HG02678 (cell line): Measurements from ENCODE around the gene BHLHE23.

Experiments
- ATAC-seq: cut with Tn5 transposase; IDR thresholded peaks from one replicate; pipeline ENCODE4 v1.9.1; 2021; ENCODE audit warnings: mild to moderate bottlenecking, moderate library complexity; ENCODE audit not compliant: unreplicated experiment

Gene BHLHE23

DNA sequence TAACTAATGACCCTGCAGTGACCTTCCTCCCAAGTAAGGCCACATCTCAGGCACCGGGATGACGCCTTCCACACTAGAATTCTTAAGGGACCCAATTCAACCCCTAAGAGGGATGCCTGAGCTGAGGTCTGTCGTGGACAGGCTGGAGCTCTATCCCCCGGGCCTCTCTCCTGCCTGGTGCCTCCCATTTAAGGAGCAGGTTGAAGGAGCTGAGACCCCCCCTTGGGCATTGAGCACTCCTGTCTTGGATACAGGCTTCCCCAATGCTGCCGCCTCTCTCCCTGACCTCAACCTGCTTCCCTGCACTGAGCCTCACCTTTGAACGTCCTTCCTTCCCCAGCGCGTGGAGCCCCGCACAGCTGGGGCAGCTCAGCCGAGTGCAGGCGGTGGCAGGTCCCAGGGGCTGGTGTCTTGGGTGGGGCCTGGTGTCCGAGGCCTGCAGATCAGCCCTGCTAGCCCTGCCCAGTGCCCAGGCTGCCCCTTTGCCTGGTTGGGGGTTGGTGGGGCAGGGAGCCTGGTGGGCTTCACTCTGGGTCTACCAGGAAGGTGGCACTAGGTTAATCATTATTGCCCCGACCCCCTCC is 19.9 kb upstream of the BHLHE23 start:
- no peak for ATAC-seq

DNA sequence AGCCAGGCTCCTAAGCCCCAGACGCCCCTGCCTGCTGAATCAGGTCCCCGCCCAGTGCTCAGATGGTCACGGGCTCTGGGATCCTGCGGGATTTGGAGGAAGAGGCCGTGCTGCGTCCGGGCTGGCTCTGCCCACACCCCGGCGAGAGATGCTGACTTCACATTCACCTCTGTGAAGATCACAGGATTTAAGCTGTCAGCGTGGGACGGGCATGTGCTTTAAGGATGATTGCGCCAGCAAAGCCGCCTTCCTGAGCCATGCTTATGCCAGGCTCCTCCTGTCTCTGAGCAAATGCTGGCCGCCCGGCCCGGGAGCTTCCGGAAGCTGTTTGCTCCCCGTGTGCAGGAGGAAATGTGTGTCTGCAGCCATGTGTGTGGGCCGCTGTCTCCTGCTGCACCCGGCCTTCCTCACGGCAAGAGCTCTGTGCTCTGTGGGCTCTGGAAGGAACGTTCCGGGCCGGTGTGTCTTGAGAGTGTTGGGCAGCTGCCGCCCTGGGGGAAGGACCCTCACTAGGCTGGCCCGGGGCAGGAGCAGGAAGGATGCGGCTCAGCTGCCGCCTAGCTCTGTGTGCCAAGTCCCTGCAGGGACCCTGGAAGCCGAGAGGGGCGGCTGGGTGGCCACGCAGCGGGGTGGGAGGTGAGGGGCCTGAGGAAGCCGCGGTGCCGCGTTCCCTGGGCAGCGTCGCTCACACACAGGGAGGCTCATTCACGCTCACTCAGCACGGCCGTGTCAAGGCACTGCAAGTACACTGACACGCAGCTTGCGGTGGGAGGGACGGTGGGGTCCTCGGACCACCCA is 19.0 kb upstream of the BHLHE23 start:
- no peak for ATAC-seq

DNA sequence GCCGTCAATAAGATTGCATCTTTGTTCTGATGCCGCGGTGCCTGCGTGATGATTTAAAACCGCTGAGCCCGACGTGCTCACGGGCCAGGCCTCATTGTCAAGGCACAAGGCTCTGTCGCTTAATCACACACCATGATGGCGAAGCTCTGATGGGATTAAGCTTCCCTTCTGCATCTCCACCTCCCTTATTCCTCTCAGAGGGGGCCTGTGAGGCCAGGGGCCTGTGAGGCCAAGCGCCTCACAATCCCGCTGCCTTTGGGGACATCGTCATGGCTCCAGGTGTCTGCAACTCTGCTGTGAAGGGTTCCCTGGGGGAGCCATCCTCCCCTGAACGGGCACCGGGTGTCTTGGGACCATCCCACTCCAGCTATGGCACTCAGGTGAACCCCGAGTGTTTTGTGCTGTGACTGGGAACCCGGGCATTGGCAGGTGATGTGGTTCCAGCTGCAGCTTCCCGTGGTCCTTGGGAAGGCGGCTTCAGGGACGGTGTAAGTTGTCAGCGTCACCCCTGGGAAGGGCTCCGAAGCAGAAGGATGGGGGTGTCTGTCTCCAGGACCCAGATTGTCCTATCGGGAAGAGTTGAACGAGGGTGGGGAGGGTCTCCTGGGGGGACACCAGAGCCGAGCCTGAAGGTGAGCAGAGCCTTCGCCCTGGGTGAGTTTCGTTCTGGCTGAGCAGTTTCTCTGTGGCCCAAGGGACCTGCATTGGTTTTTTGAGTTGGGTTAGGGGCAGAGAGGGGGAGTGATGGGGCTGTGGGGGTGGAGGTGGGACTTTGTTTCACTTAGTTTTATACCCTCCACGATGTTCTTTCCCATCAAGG is 18.0 kb upstream of the BHLHE23 start:
- no peak for ATAC-seq

DNA sequence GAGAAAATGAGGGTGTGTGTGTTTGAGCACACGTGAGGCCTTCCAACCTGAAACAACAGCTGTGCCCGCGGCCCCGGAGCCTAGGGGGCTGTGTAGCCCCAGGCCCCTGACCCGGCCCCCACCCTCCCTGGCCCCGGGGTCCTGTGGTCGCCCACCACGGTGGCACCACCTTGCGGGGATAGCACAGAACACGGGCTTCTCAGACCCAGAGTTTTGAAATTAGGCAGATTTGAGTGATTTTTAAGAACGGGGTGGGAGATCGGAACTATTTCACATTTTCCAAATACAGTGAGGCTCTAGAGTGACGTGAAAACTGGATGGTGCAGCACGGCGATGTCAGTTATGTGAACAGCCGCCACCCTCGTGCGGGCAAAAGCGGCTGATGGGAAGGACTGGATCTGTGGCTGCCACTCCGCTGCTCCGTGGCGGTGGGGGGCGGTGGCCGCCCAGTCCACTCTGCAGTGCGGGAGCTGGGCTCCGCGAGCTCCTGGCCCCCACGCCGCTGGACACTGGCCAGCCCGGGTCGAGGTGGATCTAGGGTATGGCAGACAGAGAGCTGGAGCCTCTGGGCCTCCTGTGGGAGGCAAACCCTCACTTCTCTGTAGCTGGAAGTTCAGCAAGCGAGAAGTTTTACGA is 17.3 kb upstream of the BHLHE23 start:
- ATAC-seq, result no peak

DNA sequence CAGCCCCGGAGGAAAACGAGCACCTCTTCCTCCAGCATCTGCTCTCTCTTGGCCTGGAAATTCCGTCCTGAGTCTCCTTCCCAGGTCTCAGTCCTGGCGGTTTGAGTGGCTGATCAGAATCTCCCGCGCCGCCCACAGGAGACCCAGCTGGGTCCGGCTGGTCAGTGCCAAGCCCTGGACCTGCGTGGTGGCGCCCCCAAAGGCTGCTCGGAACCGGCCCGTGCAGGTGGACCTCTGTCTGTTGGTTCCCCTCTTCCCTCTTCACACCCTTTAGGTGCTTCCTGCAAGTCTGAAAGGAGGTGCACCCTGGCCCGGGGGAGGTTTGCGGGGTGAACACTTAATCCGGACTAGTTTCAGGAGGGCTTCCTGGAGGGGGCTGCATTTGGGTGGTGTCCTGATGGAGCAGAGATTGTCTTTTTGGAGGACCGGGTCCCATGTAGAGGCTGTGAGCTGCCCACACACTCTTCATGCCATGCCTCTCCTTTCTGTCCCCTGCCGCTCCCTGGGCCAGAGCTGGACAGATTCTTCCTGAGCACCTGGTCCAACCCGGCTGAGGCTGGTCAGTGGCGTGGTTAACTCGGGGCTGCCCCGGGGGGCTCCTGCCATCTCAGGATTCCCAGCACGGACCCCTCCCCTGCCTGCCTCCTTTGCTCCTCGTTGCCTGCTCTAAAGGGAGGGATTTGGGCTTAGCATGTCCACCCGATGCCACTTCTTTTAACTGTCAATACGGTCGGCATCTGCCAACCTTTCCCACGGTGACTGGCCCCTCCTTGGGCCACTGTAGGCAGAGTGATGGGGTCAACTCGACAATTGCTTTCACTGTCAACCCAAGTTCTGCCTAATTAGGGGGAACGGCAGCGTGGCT is 16.5 kb upstream of the BHLHE23 start:
- ATAC-seq, result no peak

DNA sequence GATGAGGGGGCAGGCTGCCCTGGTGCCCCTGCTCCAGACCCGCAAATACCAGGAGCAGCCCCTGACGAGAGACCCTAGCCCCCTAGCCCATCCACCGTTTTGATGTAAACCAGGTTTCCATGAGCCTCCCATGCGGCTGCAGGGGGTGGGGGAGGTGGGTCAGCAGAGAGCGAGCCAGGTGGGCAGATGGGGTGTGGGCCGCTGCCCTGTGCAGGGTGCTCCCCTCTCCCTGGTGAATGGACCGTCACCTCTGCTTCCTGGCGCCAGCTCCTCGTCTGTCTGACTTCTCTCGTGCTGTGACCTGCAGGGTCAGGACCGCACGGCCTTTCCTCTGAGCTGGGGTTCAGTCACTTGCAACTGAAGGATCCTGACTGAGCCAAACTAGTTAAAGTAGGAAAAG is 15.7 kb upstream of the BHLHE23 start:
- ATAC-seq, result no peak

DNA sequence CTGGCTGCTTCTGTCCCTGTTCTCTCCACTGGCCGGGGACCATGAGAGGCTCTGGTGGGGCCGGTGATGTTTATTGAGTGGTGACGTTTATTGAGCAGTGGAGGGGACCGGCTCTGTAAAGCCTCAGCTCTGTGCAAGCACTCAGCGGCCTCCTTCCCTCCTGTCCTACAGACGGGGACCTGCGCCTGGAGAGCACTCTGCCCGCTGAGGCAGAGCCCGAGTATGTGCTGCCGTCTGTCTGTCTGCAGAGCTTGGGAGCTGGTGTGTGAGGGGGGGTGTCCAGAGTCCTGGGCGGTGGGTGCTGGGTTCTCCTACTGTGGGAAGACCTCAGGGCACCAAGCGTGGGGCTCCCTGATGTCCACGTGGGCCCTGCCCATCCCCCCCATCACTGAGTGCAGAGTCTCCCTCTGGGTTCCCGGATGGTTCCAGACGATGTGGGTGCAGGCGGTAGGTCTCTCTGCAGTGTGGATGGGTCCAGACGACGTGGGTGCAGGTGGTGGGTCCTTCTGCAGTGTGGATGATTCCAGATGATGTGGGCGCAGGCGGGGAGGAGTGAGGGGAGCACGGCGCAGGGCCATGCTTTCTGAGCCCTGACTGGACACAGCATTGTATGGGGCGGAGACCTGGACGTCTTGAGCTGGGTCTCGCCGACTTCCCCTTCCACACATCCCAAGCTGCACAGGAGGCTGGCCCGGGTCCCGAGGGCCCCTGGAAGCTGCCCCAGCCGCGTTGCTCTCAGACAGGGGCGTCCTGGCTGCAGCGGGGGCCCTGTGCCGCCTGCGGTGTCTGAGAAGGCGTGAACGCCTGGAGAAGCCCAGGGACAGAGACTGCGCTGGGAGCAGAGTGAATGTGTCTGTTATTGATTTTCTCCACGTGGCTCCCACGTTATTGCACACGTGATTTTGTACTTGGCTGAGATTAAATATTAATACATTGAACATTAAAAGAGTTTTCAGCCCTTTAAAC is 14.9 kb upstream of the BHLHE23 start:
- ATAC-seq, result no peak

DNA sequence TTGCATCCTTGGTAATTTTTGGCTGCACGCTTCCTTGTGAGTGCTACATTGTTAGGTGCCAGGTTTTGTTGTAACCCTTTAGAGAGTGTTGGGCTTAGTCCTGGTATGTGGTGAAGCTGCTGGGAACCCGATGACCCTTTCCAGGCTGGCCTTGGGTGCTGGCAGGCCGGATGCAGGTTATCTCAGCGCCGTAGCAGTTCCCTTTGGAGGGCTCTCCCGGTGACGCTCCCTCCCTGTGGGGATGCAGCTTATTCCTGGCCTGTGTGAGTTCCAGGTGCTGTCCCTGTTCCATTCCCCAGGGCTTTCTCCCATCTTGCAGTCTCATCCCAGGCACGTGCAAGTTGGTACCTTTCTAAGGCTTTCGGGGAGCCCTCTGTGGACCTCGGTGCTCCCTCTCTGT is 13.9 kb upstream of the BHLHE23 start:
- ATAC-seq, result no peak

DNA sequence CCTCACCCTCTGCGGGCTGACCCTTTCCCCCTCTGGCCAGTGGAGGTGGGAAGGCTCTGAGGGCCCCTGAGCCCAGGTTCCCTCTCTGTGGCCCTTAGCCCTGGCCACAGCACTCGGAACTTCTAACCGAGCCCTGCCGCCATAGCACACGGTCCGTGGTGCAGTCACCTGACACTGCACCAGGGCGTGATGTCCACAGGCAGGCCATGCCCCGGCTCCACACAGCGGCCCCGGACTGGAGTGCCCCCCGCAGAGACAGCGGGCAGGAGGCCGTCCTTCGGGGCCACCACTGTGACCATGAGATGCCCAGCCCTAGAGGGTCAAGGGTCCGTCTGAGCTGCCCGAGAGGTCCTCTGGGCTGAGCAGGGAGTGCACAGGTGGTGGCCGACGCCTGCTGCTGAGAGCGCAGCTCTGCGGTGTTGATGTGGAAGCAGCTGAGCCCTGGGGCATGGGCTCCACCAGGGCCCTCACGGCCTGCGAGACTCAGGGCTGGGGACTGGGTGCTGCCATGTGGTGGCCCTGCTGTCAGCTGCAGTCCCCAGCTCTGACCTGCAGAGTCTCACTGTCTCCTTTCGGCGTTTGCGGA is 11.2 kb upstream of the BHLHE23 start:
- no peak for ATAC-seq

DNA sequence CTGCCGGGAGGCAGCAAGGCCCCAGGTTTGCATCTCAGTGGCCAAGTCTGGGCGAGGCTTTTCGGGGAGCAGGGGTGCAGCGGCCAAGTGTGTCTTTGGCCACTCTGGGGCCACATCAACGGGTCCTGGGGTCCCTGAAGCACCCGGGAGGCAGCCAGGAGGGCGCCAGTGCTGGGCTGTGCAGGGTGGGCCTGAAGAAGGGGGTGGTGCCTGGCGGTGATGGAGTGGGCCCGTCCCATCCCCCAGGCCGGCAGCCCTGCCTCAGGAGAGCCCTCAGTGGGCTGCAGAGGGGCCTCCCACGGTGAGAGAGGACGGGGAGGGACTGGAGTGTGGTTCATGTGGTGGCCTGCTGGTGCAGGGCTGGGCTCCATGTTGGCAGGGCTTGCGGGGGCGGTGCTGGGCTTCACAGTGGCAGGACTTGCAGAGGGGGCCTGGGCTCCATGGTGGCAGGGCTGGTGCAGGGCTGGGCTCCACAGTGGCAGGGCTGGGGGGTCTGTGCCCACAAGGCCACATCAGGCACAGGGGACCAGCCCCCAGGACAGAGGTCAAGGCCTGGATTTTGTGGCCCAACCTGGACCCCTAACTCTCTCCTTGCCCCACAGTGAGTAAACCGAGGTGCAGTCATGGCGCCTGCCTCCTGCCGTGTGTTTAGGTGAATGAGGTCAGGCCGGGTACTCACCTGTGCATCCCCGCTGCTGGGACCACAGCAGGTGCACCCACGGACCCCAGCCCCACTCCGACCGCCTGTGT is 10.5 kb upstream of the BHLHE23 start:
- ATAC-seq, result no peak

DNA sequence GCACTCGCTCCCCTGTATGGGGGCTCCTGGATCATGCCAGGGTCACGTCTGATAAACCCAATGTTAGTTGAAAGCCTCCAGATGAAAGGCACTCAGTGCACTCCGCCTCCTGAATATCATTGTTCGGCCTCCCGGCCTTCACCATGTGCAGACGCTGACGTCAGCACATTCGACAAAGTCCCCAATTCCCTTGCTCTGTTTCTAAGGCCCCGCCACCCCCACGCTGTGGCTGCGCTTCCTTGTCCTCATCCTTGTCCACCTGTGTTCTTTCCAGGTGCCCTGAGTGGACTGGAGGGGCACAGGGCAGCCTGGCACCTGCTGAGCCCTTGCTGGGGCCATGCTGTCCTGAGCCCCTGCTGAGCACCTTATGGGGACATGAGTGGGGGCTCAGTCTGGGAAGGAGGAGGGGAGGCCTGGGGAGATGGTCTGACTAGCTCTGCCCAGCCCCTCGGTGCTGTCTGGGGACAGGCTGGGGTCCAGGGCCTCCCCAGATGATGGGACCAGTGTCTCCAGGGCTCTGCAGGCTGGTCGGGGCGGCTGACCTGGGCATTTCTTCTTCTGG is 9.8 kb upstream of the BHLHE23 start:
- ATAC-seq, result no peak

DNA sequence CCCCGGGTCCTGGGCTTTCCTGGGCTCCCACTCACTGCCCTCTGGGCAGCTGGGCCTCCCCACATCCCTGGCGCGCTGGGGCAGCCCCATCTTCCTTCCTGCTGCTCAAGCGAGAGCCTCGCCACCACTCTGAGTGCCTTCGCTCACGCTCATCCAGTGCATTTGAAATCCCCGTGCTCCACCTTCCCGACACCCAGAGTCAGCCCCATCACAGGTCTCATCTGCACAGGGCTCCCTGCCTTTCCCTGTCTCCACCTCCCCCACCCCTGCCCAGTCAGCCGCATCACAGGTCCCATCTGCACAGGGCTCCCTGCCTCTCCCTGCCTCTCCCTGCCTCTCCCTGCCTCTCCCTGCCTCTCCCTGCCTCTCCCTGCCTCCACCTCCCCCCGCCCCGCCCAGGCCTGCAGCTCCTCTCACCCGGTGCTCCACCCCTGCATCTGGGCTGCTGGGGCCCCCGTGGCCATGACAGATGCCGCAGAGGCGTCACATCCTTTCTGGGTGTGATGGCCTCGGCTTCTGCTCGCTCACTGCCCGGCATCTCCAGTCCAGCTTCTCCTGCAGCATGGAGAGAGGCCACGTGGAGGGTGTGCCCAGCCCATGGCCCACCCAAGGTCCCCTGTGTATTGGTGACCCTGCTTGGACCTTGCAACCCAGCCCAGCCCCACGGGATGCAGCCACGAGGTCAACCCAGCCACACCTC is 9.0 kb upstream of the BHLHE23 start:
- no peak for ATAC-seq

DNA sequence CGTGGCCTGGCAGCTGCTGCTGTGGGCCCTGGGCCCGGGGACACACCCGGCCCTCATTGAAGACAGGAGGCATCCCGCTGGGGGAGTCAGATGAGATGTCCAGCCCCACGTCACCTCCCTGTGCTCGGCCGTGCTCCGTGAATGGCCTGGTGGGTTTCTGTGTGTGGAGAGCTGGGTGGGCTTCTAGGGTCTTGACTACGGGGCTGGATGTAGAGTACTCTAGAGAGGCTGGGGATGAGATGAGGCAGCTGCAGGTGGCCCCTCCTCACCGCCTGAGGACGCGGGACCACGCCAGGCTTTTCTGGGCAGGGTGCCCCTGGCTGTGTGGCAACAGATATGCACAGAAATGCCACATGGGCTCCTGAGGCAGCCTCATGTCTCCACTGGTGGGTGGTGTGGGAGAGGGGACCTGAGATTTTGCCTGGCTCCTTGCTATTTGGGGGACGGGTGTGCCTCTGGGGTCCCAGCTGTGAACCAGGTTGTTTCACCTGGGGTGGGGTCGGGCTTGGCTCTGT is 8.4 kb upstream of the BHLHE23 start:
- ATAC-seq, result no peak

DNA sequence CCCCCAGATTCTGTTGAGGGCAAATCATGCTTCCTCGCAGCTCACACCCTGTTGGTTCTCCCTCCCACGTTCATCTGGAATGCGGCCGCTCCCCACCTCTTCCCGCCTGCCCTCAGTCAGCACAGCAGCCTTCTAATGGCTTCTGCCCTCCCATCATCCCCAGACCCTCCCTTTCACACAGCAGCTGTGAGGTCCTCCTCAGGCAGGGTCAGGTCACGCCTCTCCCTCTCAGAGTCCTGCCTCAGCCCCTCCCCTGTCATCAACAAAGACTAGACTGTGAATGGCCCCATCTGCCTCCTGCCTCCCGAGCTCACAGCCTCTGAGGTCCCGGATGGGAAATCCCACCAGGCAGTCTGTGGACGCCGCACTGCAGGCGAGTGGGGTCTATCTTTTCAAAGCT is 7.9 kb upstream of the BHLHE23 start:
- ATAC-seq, result no peak

DNA sequence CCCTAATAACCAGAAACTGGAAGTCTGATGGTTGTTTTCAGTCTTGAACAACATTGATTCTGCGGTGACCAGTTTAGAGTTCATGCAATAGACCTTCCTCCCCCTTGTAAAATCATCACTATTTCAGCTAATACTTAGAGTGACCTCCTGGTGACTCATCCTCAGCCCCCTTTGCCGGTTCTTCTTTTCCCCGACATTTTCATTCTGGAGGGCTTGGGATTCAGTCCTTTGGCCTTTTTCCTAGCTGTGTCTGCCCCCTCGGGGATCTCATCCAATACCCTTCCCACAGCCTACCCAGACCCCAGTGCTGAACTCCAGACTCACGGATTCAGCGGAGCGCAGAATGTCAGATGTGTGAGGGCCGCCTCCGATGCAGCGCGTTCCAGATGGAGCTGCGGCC is 7.5 kb upstream of the BHLHE23 start:
- ATAC-seq, result no peak

DNA sequence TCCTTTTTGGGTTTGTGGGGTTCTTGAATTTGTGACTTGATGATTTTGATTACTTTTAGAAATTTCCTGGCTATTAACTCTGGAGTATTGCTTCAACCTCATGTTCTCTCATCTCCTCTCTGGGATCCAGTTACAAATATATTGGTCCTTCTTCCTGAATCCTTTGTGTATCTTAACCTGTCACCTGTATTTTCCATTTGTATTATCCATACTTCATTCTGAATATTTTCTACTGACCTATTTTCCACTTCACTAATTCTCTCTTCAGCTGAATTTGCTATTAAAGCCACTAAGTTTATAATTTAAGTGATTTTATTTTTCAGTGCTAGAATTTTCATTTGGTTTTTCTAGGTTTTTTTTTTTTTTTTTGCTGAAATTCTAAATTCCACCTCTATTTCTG is 6.4 kb upstream of the BHLHE23 start:
- ATAC-seq, result no peak

DNA sequence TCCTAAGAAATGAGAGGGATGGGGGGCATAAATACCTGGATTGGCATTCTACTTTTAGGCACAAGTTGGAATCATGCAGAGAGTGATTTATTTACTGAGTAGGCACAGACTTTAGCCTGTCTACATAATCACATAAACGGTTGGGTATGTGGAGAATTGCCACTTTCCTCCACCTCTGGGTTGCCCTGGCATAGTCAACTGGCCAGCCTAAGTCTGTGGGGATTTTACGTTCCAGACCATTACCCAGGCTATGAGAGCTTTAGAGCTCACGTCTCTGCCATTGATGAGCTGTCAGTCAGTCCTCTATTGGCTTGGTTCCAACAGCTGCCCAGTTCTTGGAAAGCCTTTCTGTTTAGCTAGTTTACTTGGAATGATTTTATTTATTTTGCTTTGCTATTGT is 5.0 kb upstream of the BHLHE23 start:
- ATAC-seq, result no peak
